Nephron progenitor cell (in vitro differentiated cells): ENCODE data around the gene COL26A1.

Experiments
- DNase-seq: peaks from one replicate; pipeline ENCODE4 v3.0.0; 2021
- H3K27ac Mint-ChIP-seq: 2 replicates; pipeline ENCODE4 v1.8.0; 2021; ENCODE audit warnings: mild to moderate bottlenecking, moderate library complexity, mixed read lengths
- H3K27me3 Mint-ChIP-seq: 2 replicates; pipeline ENCODE4 v1.8.0; 2021; ENCODE audit warnings: mild to moderate bottlenecking, low read depth, mixed read lengths; ENCODE audit not compliant: poor library complexity
- H3K36me3 Mint-ChIP-seq: 2 replicates; pipeline ENCODE4 v1.8.0; 2021; ENCODE audit warnings: low read depth, mixed read lengths
- H3K4me1 Mint-ChIP-seq: 2 replicates; pipeline ENCODE4 v1.8.0; 2021; ENCODE audit warnings: mixed read lengths
- H3K4me3 Mint-ChIP-seq: 2 replicates; pipeline ENCODE4 v1.8.0; 2021; ENCODE audit warnings: mild to moderate bottlenecking, moderate library complexity, mixed read lengths
- H3K9me3 Mint-ChIP-seq: 2 replicates; pipeline ENCODE4 v1.8.0; 2021; ENCODE audit warnings: mild to moderate bottlenecking, moderate library complexity, mixed read lengths
- TF ChIP-seq, protein P1 (sequence below): fragments of 200-600 bp; sonication (generic); IDR thresholded peaks from 2 replicates; pipeline ENCODE4 v1.5.0; 2021; ENCODE audit warnings: antibody characterized with exemption

Gene COL26A1

DNA sequence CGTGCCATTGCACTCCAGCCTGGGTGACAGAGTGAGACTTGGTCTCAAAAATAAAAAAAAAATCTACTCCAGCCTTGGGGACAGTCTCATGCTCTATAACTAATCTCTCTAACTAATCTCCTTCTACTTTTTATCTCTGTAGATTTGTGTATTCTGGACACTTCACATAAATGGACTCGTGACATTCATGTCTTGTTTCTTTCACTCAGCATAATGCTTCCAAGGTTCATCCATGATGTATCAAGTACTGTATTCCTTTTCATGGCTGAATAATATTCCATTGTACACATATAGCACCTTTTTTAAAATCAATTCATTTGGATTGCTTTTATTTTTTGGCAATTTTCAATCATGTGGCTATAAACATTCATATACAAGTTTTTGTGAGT, 9.8 kb upstream of the COL26A1 start:
- TF ChIP-seq, protein P1, sequence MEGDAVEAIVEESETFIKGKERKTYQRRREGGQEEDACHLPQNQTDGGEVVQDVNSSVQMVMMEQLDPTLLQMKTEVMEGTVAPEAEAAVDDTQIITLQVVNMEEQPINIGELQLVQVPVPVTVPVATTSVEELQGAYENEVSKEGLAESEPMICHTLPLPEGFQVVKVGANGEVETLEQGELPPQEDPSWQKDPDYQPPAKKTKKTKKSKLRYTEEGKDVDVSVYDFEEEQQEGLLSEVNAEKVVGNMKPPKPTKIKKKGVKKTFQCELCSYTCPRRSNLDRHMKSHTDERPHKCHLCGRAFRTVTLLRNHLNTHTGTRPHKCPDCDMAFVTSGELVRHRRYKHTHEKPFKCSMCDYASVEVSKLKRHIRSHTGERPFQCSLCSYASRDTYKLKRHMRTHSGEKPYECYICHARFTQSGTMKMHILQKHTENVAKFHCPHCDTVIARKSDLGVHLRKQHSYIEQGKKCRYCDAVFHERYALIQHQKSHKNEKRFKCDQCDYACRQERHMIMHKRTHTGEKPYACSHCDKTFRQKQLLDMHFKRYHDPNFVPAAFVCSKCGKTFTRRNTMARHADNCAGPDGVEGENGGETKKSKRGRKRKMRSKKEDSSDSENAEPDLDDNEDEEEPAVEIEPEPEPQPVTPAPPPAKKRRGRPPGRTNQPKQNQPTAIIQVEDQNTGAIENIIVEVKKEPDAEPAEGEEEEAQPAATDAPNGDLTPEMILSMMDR, result no peak
- Mint-ChIP-seq H3K4me1 (peaks cover 16% of the 10 kb centered on the region), H3K9me3 (peaks cover 15% of the 10 kb centered on the region)

DNA sequence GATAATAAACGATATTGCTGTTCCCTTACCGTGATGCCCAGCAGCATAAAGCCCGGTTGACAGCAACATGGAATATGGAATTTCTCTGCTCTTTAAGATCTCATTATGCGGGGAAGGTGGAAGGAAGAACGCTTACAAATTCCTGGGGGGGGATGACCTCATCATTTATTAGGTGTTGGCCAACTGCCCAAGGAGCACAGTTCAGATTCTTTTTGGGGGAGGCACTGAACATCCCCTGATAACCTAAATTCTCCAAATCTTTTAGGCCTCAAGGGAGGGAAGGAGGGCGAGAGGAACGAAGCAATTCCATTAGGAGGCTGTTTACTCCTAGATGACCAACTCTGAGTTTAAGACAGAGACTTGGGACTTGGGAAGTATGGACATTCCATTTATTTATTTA, 5.2 kb upstream of the COL26A1 start:
- Mint-ChIP-seq H3K4me1 (peaks cover 7% of the 10 kb centered on the region), H3K27ac (peak overlapping the region; percentile 72), H3K4me3 (no peak overlapping the region), H3K27me3 (peaks cover 5% of the 10 kb centered on the region), H3K36me3 (peaks cover 15% of the 10 kb centered on the region), H3K9me3 (peaks cover 13% of the 10 kb centered on the region)
- DNase-seq, result no peak
- TF ChIP-seq, protein P1, result no peak

More for the DNA sequence above, 9.8 kb upstream of the COL26A1 start:
- Mint-ChIP-seq H3K27ac (no peak overlapping the region), H3K4me3 (no peak overlapping the region), H3K36me3 (peaks cover 17% of the 10 kb centered on the region), H3K27me3 (no peaks in the 10 kb centered on the region)
- DNase-seq, result no peak

DNA sequence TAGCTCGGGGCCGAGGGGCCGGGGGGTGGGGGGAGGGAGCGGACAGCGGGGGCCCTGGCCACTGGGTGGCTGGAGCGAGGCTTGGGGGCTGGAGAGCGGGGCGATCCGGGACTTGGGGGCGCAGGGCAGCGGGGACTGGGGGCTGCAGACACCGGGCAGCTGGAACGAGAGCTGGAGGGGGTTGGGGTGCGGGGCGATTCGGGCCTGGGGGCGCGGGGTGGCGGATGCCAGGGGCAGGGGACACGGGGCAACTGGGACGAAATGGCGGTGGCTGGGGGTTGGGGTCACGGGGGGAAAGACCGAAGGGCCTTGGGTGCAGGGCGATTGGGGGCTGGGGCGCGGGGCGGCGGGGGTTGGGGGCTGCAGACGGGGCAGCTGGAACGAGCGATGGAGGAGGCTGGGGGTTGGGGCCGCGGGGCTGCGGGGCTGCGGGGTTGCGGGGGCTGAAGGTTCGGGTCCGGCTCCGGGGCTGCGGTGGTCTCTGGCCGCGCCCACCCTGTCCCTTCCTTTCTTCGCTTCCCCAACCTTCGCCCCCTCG, 590 bp downstream of the COL26A1 start:
- peak; percentile 45 for DNase-seq
- Mint-ChIP-seq H3K27ac (no peak overlapping the region), H3K36me3 (peaks cover 39% of the 10 kb centered on the region), H3K27me3 (peaks cover 16% of the 10 kb centered on the region), H3K4me1 (peaks cover 31% of the 10 kb centered on the region), H3K4me3 (peak overlapping the region; percentile 86), H3K9me3 (peaks cover 19% of the 10 kb centered on the region)
- TF ChIP-seq, protein P1, result no peak

DNA sequence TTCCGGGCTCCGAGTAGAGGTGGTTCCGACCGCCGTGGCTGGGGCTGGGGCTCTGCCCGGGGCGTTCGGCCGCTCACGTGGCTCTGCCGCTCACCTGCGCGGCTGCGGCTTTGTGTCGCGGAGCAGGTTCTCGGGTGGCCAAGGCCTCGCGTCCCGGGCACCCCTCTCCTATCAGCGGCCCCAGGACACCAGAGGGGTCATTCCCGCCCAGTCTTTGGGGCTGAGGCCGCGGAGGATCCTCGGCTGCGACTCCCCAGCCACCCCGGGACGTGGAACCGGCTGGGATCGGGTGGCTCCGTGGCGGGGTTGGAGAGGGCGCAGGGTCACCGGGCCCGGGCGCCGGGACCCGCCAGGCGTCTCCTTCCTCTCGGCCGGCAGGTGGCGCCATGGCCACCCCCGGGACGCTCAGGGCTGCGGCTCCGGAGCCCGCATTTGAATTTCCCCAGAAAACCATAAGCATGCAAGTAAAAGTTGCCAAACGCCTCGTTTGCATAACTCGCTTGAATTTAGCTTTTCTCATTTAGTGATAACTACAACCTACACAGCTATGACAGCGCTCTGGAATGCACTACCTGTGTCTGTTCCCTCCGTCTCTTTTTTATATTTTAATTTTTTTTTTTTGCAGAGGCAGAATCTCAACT, 1.2 kb downstream of the COL26A1 start:
- Mint-ChIP-seq H3K4me1 (peaks cover 36% of the 10 kb centered on the region), H3K4me3 (peak overlapping the region; percentile 86), H3K27ac (no peak overlapping the region), H3K9me3 (peaks cover 23% of the 10 kb centered on the region), H3K27me3 (peaks cover 16% of the 10 kb centered on the region), H3K36me3 (peaks cover 45% of the 10 kb centered on the region)
- TF ChIP-seq, protein P1, result peak; percentile 93
- DNase-seq, result peak; percentile 83

DNA sequence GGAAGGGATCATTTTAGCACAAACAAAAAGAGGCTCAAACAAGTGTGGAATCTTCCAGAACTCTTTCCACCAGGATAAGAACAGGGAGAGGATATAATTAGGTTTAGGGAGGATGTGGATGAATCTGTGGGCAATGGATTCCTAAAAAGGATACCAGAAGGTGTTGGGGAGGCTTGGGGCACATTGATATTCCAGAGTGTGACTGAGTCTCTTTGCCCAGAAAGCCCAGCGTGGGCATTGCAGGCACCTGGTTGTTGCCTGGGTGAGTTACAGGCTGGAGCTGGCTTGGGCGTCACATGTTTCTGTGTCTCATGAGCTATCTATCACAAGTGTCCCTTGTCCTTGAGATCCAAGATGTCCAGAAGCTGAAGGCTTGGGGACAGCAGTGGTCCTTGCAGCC, 3.3 kb downstream of the COL26A1 start:
- TF ChIP-seq, protein P1, result no peak
- Mint-ChIP-seq H3K4me3 (peak overlapping the region; percentile 3), H3K27ac (no peak overlapping the region), H3K27me3 (peaks cover 16% of the 10 kb centered on the region), H3K36me3 (peaks cover 53% of the 10 kb centered on the region), H3K9me3 (peaks cover 18% of the 10 kb centered on the region), H3K4me1 (peaks cover 44% of the 10 kb centered on the region)
- no peak for DNase-seq

DNA sequence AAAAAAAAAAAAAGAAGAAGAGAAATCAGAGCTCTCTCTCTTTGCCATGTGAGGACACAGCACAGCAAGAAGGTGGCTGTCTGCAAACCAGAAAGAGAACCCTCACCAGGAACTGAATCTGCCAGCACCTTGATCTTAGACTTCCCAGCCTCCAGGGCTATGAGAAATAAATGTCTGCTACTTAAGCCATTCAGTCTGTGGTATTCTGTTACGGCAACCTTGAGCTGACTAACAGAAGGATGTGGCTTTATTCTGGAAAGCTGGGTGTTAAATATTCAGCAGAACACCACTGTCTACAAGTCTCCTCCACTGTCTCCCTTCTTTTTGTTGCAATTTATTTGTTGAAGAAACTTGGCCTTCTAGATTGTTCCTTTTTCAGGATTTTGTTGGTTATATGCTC, 5.0 kb downstream of the COL26A1 start:
- Mint-ChIP-seq H3K4me1 (peaks cover 55% of the 10 kb centered on the region), H3K9me3 (peaks cover 18% of the 10 kb centered on the region), H3K27me3 (peaks cover 10% of the 10 kb centered on the region), H3K4me3 (no peak overlapping the region), H3K36me3 (peaks cover 64% of the 10 kb centered on the region), H3K27ac (no peak overlapping the region)
- no peak for DNase-seq
- TF ChIP-seq, protein P1, result no peak
